GM20431 (cell line): ENCODE data around the gene TAS2R38.
"Not testable (repeated sequence)": the region's sequence is repeated elsewhere in the genome, so short reads cannot be mapped to it uniquely, and the experiment has no call there.

Experiments
- in situ Hi-C: fragments of 300-500 bp; cut with MseI, MboI; formaldehyde crosslinking; loops from one replicate; pipeline ENCODE4 v1.15.0; 2020; ENCODE audit warnings: low sequenced_read_pairs; ENCODE audit not compliant: unreplicated experiment

TAS2R38 gene

GRCh38 chr7:141973673-141974072, at the start of gene TAS2R38:
Gene TAS2R38, minus strand, starts transcription at chr7:141973773. Its CDS starts 84 bp downstream, at chr7:141973689.
- in situ Hi-C loops, result no loop called here

- in situ Hi-C loops, result no loop called here
Measured at GRCh38 chr7:142018154-142018553, 44.6 kb upstream of the TAS2R38 start.

GRCh38 chr7:142017451-142017850, 43.9 kb upstream of the TAS2R38 start:
- in situ Hi-C loops, result no loop called here

GRCh38 chr7:142012825-142013511, 39.4 kb upstream of the TAS2R38 start:
- in situ Hi-C loops, result no loop called here

- in situ Hi-C loops, result no loop called here
Measured at GRCh38 chr7:142010952-142011548, 37.5 kb upstream of the TAS2R38 start.

- in situ Hi-C loops, result no loop called here
Measured at GRCh38 chr7:142009187-142009586, 35.6 kb upstream of the TAS2R38 start.

- in situ Hi-C loops, result no loop called here
Measured at GRCh38 chr7:142006577-142006976, 33.0 kb upstream of the TAS2R38 start.

GRCh38 chr7:142002179-142002578, 28.6 kb upstream of the TAS2R38 start:
- in situ Hi-C loops, result no loop called here

GRCh38 chr7:142001163-142001874, 27.7 kb upstream of the TAS2R38 start:
- in situ Hi-C loops, result no loop called here

GRCh38 chr7:142000244-142000643, 26.7 kb upstream of the TAS2R38 start:
- in situ Hi-C loops, result no loop called here

- in situ Hi-C loops, result no loop called here
Measured at GRCh38 chr7:141999058-141999623, 25.6 kb upstream of the TAS2R38 start.

GRCh38 chr7:141993354-141993753, 19.8 kb upstream of the TAS2R38 start:
- in situ Hi-C loops, result no loop called here

- in situ Hi-C loops, result no loop called here
Measured at GRCh38 chr7:141992688-141993087, 19.1 kb upstream of the TAS2R38 start.

- in situ Hi-C loops, result no loop called here
Measured at GRCh38 chr7:141992156-141992555, 18.6 kb upstream of the TAS2R38 start.

GRCh38 chr7:141991140-141991539, 17.6 kb upstream of the TAS2R38 start:
- in situ Hi-C loops, result no loop called here

- in situ Hi-C loops, result no loop called here
Measured at GRCh38 chr7:141990011-141990725, 16.6 kb upstream of the TAS2R38 start.

- in situ Hi-C loops, result not testable (repeated sequence)
Measured at GRCh38 chr7:141987803-141988202, 14.2 kb upstream of the TAS2R38 start.

GRCh38 chr7:141986923-141987322, 13.3 kb upstream of the TAS2R38 start:
- in situ Hi-C loops, result no loop called here

GRCh38 chr7:141985926-141986325, 12.4 kb upstream of the TAS2R38 start:
- in situ Hi-C loops, result not testable (repeated sequence)

- in situ Hi-C loops, result no loop called here
Measured at GRCh38 chr7:141979568-141979967, 6.0 kb upstream of the TAS2R38 start.
